ENCODE results near the gene ZSCAN5B.

ZSCAN5B gene

DNA sequence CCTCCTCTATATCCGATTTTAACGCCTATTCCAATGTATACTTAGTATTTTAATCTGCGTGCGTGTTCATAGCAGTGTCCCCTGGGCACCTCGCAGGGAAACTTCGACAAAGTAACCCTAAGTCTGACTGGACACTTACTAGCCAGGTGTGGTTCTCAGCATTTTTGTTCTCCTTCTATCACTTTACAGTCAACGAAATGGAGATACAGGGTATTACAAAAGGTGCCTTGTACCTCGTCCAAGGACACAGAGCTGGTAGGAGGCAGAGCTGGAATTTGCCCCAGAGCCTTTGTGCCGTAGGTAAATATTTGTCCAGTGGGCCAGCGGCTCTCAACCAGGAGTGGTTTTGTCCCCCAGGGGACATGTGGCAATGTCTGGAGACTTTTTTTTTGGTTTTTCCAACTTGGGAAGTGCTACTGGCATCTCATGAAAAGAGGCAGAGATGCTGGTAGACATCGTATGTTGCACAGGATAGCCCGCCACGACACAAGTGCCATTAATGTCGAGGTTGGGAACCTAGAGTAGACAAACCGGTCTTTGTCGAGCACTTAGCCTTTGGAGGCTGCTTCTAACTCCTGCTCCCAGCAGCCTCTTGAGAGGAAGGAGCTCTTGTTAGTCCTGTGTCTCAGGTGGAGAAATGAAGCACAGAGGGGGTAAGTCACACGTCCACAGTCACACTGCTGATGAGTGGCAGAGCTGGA is 55.3 kb downstream of the ZSCAN5B start:
- no peak for DNase-seq

DNA sequence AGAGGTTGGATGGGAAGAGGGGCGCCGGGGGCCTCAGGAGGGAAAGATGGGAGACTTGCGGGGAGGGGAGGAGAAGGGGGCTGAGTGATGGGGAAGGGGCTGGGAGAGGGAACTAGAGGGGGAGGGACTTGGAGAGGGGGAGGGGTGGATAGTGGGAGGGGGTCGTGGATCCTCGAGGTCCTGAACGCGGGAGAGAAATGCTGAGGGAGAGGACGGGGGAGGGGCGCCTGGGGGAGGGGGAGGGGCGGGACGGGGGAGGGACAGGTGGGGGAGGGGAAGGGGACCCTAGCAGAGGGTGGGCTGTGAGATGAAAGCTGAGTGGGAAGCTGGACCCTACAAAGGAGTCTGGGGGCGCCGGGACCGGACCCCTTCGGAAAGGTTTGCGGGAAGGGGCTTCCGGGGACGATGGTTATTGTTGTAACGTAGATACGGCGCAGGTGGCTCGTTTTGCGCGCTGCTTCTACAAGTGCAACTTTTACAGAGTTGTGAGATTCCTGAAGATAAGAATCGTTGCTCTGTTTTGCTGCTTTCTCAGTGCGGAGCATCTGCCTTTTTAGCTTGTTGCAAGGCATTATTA is 56.1 kb downstream of the ZSCAN5B start:
- no peak for DNase-seq

DNA sequence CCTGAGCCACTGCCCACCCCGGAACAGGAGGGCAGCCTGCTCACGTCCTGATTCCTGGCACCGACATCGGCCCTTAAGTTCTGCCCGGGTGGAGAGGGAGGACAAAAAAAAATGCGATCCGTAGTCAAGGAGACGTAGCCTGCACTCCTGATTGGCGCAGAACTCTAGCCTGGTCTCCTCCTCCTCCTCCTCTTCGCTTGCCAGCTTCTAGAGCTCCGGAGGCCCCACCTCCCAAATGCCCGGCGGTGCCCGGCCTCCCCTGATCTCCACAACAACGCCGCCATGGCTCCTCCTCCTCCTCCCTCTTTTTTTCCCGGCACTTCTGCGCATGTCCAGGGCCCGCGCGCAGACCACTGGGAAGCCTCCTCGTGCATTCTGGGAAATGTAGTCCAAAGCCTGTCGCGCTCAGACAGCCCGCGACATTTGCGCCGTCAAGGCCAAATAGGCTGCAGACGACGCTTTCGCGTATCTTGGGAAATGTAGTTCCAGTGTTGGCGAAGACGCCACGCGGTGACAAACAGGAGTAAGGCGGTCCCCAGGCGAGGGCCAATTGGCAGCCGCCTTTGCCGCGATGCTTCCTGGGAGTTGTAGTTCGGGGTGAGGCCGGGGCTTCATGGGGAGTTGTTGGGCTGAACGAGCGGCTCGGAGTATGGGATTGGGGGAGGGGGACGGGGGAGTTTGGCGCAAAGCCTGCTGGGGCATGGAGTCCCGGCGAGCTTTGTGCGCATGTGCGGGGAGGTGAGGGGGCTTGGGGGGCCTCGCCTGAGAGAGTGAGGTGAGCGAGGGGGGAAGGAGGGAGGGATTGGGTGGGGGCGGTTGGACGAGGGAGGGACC is 56.8 kb downstream of the ZSCAN5B start, which contains the start of gene ZNF444:
Gene ZNF444, plus strand, starts transcription at position 705 of the 834 bp plus-strand sequence. CDS start 5,625 bp downstream, outside the sequence.
- peak; percentile 100 for DNase-seq

DNA sequence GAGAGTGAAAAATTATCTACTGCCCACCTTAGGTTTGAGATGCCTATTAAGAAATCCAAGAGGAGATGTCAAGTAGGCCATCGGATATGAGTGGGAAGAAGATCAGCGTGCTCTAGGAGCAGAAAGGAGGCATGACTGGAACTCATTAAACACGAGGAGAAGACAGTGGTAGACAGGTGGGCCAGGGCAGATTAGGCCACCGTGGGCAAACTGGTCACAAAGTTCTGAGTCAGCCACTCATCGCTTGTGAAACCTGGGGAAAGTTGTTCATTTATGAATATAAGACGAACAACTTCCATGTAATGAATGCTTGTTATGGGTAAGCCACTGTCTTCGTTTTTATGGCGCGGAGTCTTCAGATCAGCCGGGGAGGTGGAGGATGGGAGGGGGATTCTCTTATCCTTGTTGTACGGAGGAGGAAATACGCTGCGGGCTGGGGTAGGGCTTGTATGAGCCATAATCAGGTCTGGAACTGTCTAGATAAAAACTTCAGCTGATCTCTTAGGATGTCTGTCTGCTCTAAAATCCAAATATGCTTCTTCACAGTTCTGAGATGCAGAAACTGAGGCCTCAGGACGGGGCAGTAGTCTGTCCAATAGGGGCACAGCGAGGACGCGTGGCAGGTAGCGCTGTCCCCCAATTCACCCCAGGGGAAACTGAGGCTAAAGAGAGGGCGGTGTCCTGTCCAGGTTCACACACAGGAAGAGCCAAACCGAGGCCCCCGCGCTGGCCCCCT is 57.6 kb downstream of the ZSCAN5B start:
- no peak for DNase-seq
